ENCODE data around the gene CHID1. TPM values are rescaled to one million over a fixed set of nuclear protein-coding genes. Genes with fewer than 3 reads are reported as not detected.

The CHID1 gene
- total and polyA plus RNA-seq, 2 of the 8 experiments (the other 6 are each of a cell fraction or from before 2014, with no cell fraction given): 81.2 to 88.5 TPM

DNA sequence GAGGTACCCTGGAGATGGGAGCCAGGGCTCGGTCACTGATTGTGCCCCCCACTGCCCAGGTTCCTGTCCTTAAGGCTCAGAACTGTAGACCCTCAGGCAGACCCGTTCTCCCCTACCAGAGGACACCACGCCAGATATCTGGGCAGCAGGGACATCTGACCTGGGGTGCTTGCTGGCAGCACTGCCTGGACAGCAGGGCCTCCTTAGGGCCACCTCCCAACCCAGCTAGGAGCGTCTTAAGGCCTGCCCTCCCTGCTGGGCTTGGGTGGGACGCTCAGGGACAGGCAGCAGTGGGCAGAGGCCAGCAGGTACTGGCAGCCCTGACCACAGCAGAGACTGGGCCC, 71.4 kb downstream of the CHID1 start (continued):
- no peak for TF ChIP-seq CHD7 (IDR thresholded peaks at IDR 0.05; ENCODE audit: insufficient replicate concordance, low read length)
- TF ChIP-seq CHD1 (IDR thresholded peaks at IDR 0.05; ENCODE audit: low read depth, low read length): no peak
- TF ChIP-seq, protein P1, sequence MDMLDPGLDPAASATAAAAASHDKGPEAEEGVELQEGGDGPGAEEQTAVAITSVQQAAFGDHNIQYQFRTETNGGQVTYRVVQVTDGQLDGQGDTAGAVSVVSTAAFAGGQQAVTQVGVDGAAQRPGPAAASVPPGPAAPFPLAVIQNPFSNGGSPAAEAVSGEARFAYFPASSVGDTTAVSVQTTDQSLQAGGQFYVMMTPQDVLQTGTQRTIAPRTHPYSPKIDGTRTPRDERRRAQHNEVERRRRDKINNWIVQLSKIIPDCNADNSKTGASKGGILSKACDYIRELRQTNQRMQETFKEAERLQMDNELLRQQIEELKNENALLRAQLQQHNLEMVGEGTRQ (IDR thresholded peaks at IDR 0.05; ENCODE audit: low read length): no peak
- TF ChIP-seq JUN (IDR thresholded peaks at IDR 0.05; ENCODE audit: low read depth, low read length): no peak
- TF ChIP-seq, protein P2, sequence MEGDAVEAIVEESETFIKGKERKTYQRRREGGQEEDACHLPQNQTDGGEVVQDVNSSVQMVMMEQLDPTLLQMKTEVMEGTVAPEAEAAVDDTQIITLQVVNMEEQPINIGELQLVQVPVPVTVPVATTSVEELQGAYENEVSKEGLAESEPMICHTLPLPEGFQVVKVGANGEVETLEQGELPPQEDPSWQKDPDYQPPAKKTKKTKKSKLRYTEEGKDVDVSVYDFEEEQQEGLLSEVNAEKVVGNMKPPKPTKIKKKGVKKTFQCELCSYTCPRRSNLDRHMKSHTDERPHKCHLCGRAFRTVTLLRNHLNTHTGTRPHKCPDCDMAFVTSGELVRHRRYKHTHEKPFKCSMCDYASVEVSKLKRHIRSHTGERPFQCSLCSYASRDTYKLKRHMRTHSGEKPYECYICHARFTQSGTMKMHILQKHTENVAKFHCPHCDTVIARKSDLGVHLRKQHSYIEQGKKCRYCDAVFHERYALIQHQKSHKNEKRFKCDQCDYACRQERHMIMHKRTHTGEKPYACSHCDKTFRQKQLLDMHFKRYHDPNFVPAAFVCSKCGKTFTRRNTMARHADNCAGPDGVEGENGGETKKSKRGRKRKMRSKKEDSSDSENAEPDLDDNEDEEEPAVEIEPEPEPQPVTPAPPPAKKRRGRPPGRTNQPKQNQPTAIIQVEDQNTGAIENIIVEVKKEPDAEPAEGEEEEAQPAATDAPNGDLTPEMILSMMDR (IDR thresholded peaks at IDR 0.05; ENCODE audit: control extremely low read depth in 1 of 3, insufficient read depth in 1 of 3, low read depth in 1 of 3, low read length in 3 of 3): no peak
- TF ChIP-seq GTF2F1 (IDR thresholded peaks at IDR 0.05; ENCODE audit: borderline replicate concordance, low read depth, low read length): no peak
- no peak for TF ChIP-seq NANOG (IDR thresholded peaks at IDR 0.05; ENCODE audit: insufficient read depth, low read depth, low read length, poor library complexity, severe bottlenecking)
- TF ChIP-seq SUZ12 (IDR thresholded peaks at IDR 0.05; ENCODE audit: low read length): no peak
